Activated CD8-positive, alpha-beta memory T cell treated with anti-CD3 and anti-CD28 coated beads for 1 hour (primary cell): Measurements from ENCODE around the gene CEP85.
"Not testable (repeated sequence)": the region's sequence is repeated elsewhere in the genome, so short reads cannot be mapped to it uniquely, and the experiment has no call there.

ENCODE experiments used
- DNase-seq, 2 donors: peaks; one replicate each; pipeline ENCODE4 v3.0.0-alpha.2; 2020; ENCODE audit warnings: low read depth in 1 of 2; ENCODE audit errors: extremely low read depth in 1 of 2

The CEP85 gene

GRCh38 chr1:26220199-26220912, 13.6 kb upstream of the CEP85 start:
- DNase-seq = no peak

DNA sequence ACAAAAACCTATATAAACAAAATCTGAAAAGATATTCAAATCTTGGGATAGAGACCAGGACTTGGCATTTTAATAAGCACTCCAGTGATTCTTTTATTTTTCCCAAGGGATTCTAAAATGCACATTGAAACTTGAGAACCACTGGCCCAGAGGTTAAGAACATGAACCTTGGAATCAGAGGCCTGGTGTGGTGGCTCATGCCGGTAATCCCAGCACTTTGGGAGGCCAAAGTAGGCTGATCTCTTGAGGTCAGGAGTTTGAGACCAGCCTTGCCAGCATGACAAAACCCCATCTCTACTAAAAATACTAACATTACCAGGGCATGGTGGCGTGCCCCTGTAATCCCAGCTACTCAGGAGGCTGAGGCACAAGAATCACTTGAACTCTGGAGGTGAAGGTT, 12.9 kb upstream of the CEP85 start:
- DNase-seq = no peak

- no peak for DNase-seq
These were observed 9.4 kb upstream of the CEP85 start for GRCh38 chr1:26224606-26225005.

DNA sequence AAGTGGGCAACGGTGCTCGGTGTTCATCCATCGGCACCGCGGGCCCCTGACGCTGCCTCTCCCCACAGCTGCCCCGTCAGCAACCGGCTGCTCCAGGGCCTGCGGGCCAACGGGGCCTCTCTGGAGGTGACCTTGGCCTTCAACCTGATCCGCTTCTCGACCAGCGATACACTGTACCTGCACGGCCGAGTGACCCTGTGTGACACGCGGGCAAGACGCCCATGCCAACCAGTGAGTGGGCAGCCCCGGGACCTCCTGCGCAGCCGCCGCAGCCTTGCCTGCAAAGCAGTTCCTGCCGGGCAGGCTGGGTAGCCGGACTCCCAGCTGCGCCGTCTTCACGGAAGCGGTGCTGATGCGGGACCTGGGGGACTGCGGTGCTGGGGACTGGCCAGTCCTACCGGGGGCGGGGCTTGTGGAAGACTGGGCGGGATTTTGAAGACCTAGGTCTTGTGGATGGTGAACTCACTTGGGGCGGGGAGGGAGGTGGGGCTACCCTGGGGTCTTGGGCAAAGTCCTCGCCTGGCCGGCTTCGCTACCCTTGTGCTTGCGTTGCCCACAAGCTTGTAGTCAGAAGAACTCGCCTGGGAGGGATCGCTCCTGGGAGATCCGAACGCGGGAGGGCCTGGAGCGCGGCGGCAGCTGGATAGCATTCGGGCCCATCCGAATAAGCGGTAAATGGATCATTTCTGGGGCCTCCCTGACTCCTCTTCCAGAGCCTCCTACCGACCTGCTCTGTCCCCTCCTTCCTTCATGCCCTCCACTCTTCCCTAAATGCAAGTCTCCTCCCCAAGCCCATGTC, 8.8 kb upstream of the CEP85 start:
- peak in 1 of 2 donors; percentile 24 for DNase-seq

DNA sequence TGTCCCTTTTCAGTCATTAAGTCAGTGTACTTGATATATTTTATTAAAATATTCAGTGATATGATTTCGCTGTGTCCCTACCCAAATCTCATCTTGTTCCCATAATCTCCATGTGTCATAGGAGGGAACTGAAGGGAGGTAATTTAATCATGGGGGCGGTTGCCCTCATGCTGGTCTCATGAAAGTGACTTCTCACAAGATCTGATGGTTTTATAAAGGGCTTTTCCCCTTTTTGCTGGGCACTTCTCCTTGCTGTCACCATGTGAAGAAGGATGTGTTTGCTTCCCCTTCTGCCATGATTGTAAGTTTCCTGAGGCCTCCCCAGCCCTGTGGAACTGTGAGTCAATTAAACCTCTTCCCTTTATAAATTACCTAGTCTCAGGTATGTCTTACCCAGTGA, 3.3 kb upstream of the CEP85 start:
- DNase-seq = not testable (repeated sequence)

- DNase-seq = no peak
These were observed 807 bp downstream of the CEP85 start for GRCh38 chr1:26234644-26235370.

- no peak for DNase-seq
These were observed 3.4 kb downstream of the CEP85 start for GRCh38 chr1:26237230-26237966.

DNA sequence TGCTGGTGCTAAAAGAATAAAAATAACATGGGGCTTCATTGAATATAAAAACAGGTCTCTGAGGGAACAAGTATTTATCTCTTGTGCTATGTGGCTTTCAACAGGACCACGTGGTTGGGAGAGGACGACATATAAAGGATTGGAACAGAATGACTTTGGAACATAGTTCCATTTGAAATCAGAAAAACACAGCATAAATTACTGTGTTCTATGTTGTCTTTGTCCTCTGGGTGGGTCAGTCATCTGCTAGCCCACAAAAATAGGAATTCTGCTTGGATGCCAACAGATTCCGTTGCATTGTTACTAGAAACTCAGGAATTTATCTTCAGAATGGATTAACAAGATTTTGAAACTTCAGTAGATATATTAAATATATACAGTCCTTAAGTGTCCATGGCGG, 5.9 kb downstream of the CEP85 start:
- no peak for DNase-seq

GRCh38 chr1:26252718-26253117, 18.7 kb downstream of the CEP85 start:
- no peak for DNase-seq

- no peak for DNase-seq
These were observed 20.4 kb downstream of the CEP85 start for GRCh38 chr1:26254404-26254803.

DNA sequence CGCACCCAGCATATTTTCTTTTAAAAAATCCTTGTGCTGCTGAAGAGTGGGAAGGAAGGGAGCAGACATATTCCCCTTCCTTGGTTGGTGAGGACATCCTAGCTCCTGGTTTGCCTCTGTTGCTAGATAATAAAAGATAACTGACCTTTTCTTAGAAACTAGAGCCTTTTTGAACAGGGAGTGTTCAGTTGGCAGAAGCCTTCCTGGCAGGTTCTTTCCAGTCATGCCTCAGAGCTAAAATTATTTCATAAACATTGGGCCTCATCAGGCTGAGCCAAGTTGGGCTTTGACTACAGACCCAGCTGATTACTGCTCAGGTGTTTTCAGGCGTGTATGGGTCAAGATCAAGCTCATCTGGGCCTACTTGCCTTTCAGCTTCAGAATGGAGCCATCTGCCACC, 23.2 kb downstream of the CEP85 start:
- DNase-seq = no peak

DNA sequence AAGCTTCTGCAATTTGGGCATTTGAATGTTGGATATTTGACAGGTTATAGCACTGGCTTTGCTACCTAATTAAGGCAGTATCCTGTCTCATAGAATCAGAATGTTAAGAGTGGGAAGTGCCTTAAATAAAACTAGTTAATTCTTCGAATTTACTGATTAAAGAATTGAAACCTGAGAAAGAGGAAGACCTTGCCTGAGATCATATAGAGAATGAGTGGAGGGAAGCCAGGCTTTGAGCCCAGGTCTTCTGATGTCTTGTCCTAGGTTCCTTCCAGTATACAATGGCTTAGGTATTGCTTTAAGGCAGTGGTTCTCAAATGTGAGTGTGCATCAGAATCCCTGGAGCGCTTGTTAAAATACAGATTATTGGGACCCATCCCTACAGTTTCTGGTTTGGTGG, 25.0 kb downstream of the CEP85 start:
- no peak for DNase-seq

DNA sequence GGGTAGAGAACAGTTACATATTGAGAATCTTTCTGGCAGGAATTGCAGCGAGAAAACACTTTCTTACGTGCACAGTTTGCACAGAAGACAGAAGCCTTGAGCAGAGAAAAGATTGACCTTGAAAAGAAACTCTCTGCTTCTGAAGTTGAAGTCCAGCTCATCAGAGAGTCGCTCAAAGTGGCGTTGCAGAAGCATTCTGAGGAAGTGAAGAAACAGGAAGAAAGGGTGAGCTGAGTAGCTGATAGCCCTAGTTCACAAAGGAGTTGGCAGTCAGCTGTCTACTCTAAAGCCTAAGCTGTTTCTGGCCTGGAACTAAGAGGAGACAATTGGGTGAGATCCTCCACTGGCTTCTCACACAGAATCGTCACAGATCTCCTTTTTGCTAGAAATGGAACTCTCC, 25.6 kb downstream of the CEP85 start:
- no peak for DNase-seq

GRCh38 chr1:26263212-26263611, 29.2 kb downstream of the CEP85 start:
- DNase-seq = no peak

DNA sequence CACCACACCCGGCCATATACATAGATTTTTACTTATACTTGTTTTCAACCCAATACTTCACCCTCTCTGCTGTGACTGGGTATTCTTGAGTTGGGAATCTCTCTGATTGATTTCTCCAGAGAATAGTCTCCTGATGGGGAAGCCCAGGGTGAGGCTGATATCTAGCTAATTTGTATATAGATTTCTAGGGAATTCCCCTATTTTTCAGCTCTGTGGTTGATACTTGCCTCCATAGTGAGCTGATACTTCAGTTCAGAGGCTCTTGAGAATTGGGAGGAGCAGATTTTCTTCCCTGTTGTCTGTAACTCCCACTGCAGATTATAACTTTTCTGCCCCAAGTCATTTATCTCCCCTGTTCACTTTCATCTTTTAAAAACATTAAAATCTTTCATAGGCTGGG, 31.4 kb downstream of the CEP85 start:
- no peak for DNase-seq

GRCh38 chr1:26268290-26269197, 34.5 kb downstream of the CEP85 start:
- no peak for DNase-seq

DNA sequence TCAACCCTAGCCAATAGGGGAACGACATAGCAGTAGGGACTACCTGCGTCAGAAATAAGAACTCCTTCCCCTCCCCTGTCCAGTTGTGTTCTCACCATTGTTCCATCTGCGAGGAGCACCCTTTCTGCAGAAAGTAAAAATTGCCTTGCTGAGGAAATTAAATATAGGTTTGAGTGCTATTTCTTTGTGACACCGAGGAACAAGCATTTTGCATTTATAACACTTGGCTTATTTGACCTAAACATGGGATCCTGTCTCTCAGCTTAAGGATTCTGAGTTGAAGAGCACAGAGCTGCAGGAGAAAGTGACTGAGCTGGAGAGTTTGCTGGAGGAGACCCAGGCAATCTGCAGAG, 35.2 kb downstream of the CEP85 start:
- no peak for DNase-seq

DNA sequence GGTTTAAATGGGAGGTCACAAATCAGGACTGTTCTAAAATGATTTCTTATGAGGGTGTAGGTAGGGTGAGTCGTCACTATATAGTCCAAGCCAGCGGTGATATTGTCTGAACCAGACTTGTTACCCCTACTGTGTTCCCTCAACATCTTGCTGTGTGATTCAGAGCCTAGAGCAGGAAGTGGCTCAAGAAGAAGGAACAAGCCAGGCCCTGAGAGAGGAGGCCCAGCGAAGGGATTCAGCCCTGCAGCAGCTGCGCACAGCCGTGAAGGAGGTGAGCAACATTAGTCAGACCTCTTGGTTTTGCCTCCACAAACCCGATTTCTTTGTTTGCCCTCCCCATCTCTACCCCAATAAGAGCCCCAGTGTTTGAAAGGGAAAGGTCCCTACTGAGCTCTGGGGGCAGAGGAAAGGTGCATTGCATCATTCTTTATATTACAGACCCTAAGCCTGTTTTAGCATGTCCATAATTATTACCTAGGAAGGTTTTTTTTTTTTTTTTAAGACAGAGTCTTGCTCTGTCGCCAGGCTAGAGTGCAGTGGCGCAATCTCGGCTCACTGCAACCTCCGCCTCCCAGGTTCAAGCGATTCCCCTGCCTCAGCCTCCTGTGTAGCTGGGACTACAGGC, 40.9 kb downstream of the CEP85 start:
- no peak for DNase-seq

DNA sequence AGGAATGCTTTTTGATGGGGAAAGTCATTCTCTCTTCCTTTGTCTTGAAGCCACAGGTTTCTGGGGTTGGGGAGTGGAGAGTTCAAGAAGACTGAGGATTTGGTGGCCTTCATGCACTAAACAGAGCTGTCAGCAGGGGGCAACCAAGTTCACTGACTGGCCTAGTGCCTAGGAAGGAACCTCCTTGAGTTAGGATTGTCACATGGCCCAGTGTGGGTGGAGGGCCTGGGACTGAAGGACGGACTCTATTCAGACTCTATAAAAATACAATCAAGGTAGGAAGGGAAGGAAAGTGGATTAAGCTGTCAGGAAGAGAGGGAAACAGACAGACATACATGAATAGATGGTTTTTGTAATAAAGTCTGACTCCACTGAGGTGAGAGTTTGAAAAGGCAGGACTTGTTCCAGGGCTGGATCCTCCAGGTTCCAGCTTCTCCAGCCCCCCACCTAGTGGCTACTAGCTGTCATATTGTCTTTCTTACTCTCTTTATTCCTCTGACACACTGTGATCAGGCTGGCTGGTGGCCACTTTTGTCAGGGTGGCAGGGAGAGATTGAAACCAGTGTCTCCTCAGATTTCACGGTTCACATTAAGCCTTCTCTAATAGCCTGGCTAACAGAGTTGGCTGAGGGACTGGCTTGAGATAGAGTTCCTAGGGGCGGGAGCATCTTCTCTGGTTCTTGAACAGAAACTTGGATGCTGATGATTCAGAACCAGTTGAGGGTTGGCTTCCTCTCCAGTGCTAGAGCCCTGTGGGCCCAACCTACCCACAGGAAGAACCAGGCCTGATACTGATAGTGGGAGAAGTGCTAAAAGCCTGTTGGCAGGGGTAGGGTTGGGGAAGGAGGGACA, 41.8 kb downstream of the CEP85 start:
- peak in 1 of 2 donors; percentile 61 for DNase-seq
